GM19238 (cell line): ENCODE results near the gene KRTAP3-2.
"Not testable (repeated sequence)": the region's sequence is repeated elsewhere in the genome, so short reads cannot be mapped to it uniquely, and the experiment has no call there.

Experiments
- DNase-seq: peaks from one replicate; pipeline ENCODE4 v3.0.0; 2011; ENCODE audit warnings: low spot score; ENCODE audit not compliant: insufficient read length

The KRTAP3-2 gene

GRCh38 chr17:40999563-40999962, at the start of gene KRTAP3-2:
Gene KRTAP3-2, minus strand, starts transcription at chr17:40999906. Its CDS starts 53 bp downstream, at chr17:40999853.
- not testable (repeated sequence) for DNase-seq

GRCh38 chr17:41049110-41049509, 49.4 kb upstream of the KRTAP3-2 start:
- DNase-seq: no peak

DNA sequence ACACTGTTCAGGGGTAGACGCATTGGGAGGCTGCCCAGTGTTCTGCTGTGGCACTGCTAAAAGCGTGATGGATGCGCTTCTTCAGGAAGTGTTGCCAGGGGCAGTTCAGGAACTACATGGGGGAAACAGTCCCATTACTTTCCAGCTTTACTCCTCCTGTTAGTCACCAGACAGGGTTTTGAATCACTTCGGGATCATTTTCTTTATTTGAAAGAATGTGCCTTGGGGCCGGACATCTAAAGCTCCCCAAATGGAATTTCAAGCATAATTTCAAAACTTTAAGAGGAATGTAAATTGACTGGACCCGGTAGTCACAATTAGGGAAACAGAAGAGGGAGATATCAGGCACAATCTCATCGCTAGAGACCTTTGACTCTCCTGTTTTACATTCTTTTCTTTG, 48.7 kb upstream of the KRTAP3-2 start:
- no peak for DNase-seq

DNA sequence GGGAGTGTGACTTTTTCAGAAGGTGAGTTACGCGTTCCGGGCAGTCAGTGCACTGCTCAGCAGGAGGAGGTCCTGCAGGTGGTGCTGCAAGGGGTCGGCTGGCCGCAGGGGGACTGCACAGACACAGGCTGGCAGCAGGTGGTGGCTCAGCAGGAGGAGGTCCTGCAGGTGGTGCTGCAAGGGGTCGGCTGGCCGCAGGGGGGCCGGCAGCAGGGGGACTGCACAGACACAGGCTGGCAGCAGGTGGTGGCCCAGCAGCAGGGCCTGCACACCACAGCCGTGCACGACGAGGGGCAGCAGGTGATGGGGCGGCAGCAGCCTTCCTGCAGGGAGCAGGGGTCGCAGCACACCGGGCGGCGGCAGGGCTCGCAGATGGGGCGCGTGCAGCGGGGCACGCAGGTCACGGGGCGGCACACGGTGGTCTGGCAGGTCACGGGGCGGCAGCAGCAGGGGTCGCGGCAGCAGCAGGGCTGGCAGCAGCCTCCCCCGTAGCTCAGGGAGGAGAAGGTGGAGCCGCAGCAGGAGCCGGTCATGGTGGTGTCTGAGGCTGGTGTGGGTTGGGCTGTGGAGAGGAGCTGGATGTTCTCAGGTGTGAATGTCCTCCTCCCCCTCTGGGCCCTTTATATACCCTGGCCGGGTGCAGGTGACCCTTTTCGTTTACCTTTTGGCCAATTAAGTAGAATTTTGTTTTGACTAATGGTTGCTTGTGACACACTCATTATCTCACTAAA, 47.2 kb upstream of the KRTAP3-2 start, which contains the start of gene KRTAP2-1:
TSS of gene KRTAP2-1 (minus strand) at position 582 of the 731 bp plus-strand sequence. CDS start at position 533, 49 bp downstream.
- DNase-seq: not testable (repeated sequence)

DNA sequence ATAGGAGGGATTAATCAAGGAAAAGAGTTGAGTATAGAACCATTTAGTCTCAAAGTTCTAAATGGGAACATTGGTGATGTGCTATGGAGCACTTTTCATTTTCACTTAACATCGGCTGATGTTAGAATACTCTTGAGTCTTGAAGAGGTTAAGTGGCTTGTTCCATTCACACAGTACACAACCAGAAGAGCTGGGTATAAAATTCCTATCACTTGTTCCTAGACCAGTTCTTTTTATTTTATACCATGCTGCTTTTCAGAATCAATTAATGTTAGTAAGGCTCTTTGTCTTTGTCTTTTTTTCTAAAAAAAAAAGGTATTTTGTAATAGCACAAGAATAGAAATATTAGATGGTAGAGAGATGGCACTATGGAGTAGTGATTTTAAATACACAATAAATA, 43.2 kb upstream of the KRTAP3-2 start:
- no peak for DNase-seq

DNA sequence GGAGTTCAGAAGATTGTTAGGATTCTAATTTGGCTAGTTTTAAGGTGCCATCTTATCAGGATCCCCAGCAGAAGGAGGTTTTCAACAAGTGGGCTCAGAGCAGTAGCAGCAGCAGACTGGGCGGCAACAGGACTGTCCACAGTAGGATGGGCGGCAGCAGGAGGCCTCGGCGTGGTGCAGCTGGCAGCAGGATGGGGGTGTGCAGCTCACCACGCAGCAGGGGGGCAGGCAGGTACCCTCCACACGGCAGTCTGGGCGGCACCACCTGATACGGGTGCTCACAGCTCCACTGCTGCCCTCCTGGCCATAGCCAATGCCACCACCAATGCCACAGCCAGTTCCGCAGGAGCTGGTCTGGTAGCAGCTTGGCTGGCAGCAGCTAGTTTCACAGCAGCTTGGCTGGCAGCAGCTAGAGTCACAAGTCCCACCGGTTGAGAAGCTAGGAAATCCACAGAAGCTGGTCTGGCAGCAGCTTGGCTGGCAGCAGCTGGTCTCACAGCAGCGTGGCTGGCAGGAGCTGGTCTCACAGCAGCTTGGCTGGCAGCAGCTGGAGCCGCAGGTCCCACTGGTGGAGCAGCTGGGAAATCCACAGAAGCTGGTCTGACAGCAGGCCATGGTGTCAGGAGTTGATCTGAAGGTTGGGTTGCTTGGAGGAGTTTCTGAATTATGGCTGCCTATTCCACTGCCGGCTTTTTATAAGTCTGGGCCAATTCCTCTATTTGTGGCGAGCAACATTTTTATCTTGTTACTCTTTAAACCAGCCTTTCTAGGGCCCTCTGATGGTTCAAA, 41.3 kb upstream of the KRTAP3-2 start, which contains the start of gene KRTAP1-1:
TSS of gene KRTAP1-1 (minus strand) at position 668 of the 789 bp plus-strand sequence. CDS start at position 615, 53 bp downstream.
- DNase-seq: not testable (repeated sequence)

DNA sequence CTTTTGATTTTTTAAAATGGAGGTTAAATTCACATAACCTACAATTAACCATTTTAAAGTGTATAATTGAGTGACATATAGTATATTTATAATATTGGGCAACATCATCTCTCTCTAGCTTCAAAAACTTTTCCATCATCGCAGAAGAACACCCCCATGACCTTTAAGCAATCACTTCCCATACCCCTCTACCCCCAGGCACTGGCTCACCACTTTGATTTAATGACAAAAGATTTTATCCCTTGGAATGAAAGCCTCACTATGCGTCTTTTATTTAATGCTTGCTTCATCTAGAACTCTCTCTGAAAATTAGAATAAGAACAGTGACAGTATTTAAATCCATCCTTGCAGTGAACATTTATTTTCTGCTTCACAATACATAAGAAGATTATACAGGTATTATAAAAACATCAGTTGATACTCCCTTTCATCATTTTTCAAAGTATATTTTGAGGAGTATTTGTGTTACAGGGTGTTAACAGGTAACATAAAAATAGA, 38.2 kb upstream of the KRTAP3-2 start:
- no peak for DNase-seq

DNA sequence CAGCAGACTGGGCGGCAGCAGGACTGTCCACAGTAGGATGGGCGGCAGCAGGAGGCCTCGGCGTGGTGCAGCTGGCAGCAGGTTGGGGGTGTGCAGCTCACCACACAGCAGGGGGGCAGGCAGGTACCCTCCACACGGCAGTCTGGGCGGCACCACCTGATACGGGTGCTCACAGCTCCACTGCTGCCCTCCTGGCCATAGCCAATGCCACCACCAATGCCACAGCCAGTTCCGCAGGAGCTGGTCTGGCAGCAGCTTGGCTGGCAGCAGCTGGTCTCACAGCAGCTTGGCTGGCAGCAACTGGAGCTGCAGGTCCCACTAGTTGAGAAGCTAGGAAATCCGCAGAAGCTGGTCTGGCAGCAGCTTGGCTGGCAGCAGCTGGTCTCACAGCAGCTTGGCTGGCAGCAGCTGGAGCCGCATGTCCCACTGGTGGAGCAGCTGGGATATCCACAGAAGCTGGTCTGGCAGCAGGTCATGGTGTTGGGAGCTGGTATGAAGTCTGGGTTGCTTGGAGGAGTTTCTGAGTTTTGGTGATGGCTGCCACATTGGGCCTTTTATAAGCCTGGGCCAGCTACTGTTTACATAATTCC, 34.7 kb upstream of the KRTAP3-2 start, which contains the start of gene KRTAP1-3:
TSS of gene KRTAP1-3 (minus strand) at position 529 of the 590 bp plus-strand sequence. CDS start at position 476, 53 bp downstream.
- not testable (repeated sequence) for DNase-seq

DNA sequence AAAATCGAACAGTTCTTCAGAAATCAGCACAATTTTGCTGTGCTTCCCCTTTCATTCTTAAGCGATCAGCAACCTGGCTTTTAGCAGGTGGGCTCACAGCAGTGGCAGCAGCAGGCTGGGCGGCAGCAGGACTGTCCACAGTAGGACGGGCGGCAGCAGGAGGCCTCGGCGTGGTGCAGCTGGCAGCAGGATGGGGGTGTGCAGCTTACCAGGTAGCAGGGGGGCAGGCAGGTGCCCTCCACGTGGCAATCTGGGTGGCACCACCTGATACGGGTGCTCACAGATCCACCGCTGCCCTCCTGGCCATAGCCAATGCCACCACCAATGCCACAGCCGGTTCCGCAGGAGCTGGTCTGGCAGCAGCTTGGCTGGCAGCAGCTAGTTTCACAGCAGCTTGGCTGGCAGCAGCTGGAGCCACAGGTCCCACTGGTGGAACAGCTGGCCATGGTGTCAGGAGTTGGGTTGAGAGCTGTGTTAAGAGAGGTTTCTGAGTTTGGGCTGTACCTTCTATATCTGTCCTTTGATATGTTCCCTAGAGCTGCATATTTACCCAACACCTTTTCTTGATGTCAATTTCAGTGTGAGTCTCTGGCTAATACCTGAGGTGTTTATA, 30.0 kb upstream of the KRTAP3-2 start, which contains the start of gene KRTAP1-4:
TSS of gene KRTAP1-4 (minus strand) at position 563 of the 613 bp plus-strand sequence. CDS start at position 446, 117 bp downstream.
- DNase-seq: no peak

DNA sequence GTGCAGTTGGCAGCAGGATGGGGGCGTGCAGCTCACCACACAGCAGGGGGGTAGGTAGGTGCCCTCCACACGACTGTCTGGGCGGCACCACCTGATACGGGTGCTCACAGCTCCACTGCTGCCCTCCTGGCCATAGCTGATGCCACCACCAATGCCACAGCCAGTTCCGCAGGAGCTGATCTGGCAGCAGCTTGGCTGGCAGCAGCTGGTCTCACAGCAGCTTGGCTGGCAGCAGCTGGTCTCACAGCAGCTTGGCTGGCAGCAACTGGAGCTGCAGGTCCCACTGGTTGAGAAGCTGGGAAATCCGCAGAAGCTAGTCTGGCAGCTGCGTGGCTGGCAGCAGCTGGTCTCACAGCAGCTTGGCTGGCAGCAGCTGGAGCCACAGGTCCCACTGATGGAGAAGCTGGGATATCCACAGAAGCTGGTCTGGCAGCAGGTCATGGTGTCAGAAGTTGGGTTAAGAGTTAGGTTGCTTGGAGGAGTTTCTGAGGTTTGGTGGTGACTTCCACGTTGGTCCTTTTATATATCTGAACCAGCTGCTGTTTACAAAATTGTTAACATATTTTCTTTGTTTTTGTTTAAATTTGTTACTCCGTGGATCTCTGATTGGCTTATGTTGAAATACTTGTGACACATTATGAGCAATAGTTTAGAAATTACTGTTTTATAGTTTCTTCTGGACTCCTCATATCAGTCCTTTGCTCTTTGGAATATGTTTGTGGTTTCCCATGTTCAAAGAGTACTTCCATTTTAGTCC, 27.2 kb upstream of the KRTAP3-2 start, which contains the start of gene KRTAP1-5:
TSS of gene KRTAP1-5 (minus strand) at position 494 of the 757 bp plus-strand sequence. CDS start at position 441, 53 bp downstream.
- no peak for DNase-seq

DNA sequence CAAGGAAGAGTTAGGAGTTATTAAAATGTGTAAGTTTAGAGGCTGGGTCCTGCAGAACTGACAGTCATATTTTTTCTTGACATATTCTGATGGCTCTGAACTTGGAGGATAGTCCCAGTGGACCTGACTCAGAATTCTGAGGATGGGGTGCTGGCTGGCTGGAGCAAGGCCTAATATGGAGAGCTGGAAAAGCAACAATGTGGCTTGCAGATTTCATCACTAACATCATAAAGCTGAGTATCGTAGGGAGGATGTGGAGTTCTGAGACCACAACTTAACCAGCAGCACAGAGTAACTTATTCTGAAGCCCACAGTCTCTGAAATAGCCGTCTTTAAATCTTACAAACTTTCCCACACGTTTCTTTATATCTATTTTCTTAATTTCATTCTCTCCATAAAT, 25.0 kb upstream of the KRTAP3-2 start:
- DNase-seq: no peak

DNA sequence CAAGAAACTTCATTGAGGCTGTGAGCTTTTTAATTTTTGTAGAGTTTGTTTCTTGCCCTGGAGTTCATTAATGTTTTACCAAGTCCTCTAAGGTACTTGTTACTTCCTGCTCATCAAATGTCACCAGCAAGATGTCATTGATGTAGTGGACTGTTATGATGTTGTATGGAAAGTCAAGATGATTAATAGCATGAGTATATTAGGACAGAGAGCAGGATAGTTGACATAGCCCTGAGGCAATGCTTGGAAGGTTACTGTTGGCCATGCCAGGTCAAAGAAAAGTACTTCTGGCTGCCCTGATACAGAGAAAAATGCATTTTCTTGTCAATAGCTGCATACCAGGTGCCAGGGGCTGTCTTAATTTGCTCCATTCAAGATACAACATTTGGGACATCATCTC, 20.6 kb upstream of the KRTAP3-2 start:
- DNase-seq: no peak

DNA sequence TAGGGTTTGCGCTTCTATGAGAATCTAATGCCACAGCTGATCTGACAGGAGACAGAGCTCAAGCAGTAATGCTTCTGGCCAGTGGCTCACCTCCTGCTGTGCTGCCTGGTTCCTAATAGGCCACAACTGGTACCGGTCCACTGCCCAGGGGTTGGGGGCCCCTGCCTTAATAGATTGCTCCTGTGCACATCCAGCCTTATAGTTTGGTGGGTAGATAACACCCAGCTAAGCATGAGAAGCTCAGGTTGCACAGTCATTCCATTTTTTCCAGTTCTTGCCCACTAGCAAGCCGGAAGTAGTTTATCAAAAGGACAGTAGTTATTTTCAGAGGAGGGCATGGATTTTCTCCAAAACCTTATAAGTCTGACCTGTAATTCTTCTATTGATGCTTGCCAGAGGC, 19.7 kb upstream of the KRTAP3-2 start:
- DNase-seq: no peak

- DNase-seq: no peak
These were observed 18.8 kb upstream of the KRTAP3-2 start for GRCh38 chr17:41018541-41018940.

- DNase-seq: no peak
These were observed 17.0 kb upstream of the KRTAP3-2 start for GRCh38 chr17:41016578-41017215.

- DNase-seq: no peak
These were observed 15.7 kb upstream of the KRTAP3-2 start for GRCh38 chr17:41015454-41015853.

DNA sequence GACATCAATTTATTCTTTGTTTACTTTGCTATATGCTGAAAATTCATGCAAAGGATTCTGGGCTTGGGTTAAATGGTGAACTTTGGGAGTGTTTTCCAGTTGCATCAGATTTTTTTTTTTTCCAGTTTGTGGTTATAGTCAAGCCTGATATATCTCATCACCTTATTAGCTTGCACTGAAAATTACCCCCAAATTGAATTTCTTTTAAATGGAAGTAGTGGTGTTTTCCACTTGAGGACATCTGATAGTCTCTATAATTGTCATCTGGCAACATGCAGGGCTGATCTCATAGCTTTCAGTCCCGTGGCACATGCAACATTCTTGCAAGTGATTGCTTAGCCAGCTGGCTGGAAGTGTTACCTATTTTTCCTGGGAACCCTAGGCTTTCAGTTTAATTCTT, 13.9 kb upstream of the KRTAP3-2 start:
- no peak for DNase-seq

- no peak for DNase-seq
These were observed 13.5 kb upstream of the KRTAP3-2 start for GRCh38 chr17:41013181-41013580.

- no peak for DNase-seq
These were observed 12.8 kb upstream of the KRTAP3-2 start for GRCh38 chr17:41012326-41013120.
